ENCODE measurements around the gene TSGA10IP.

TSGA10IP gene

DNA sequence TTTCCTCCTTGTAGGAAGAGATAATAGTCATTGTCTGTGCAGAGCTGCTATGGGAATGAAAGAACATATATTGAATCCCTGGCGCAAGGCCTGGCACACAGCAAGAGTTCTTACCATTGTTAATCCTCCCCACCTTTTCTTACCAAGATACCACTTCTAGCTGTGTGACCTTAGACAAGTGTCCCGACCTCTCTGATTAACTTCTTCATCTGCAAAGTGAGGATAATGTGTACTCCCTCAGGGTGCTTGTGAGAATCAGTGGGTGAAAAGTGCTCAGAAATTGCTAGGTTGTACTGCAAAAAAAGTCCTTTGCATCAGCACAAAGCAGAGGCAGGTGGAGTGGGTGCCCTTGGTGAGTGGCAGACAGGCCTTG, 62.8 kb downstream of the TSGA10IP start:
- Histone ChIP-seq H3K27me3 (peaks cover 21% of the 10 kb centered on the region), H3K4me1 (no peaks in the 10 kb centered on the region; the same call in 1 of the 2 replicates), H3K9me3 (no peaks in the 10 kb centered on the region), H3K4me3 (ENCODE audit: low read depth, low read length) (no peak overlapping the region), H3K36me3 (peaks cover 20% of the 10 kb centered on the region)
- TF ChIP-seq, protein P1, sequence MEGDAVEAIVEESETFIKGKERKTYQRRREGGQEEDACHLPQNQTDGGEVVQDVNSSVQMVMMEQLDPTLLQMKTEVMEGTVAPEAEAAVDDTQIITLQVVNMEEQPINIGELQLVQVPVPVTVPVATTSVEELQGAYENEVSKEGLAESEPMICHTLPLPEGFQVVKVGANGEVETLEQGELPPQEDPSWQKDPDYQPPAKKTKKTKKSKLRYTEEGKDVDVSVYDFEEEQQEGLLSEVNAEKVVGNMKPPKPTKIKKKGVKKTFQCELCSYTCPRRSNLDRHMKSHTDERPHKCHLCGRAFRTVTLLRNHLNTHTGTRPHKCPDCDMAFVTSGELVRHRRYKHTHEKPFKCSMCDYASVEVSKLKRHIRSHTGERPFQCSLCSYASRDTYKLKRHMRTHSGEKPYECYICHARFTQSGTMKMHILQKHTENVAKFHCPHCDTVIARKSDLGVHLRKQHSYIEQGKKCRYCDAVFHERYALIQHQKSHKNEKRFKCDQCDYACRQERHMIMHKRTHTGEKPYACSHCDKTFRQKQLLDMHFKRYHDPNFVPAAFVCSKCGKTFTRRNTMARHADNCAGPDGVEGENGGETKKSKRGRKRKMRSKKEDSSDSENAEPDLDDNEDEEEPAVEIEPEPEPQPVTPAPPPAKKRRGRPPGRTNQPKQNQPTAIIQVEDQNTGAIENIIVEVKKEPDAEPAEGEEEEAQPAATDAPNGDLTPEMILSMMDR (IDR thresholded peaks at IDR 0.05; ENCODE audit: low read depth, low read length): no peak
- DNase-seq: no peak

DNA sequence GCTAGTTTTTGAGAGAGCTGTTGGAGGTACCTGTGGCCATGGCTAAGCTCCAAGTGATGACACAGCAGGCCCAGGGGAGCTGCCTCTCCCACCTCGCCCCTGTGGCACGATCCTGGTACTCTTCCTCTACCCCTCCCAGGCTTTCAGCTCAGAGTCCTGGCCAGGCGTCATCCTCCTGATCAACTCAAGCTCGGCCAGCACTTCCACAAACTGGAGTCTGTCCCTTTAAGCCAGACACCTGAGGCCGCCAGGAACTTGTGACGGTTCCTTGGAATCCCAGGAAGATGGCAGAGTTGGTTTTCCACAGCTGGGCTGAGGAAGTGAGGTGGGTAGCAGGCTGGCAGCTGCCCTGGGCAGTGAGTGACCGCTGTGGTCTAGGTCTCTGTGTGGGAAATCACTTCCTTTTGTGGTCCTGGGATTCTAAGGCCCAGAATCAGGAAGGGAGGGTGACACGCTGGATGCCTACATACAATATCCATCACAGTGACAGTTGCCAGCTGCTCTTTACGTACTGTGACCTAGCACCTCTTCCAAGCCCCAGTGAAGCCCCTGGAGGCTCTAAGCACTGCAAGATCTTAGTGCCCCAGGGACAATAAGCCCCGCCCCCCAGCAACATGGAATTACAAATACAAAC, 63.3 kb downstream of the TSGA10IP start:
- TF ChIP-seq, protein P1 (IDR thresholded peaks at IDR 0.05; ENCODE audit: low read depth, low read length): no peak
- peaks cover 21% of the 10 kb centered on the region for H3K27me3 ChIP-seq
- no peaks in the 10 kb centered on the region; the same call in 1 of the 2 replicates for H3K4me1 ChIP-seq
- H3K9me3 ChIP-seq: no peaks in the 10 kb centered on the region
- peak; percentile 43 for DNase-seq
- no peak overlapping the region for H3K4me3 ChIP-seq (ENCODE audit: low read depth, low read length)
- H3K36me3 ChIP-seq: peaks cover 17% of the 10 kb centered on the region
